Measurements from ENCODE around the gene C4orf50. TPM values are rescaled to one million over a fixed set of nuclear protein-coding genes. Genes with fewer than 3 reads are reported as not detected.

The C4orf50 gene
- total RNA-seq, 1 donor from 2014 or later, result not detected

- intact Hi-C loops (cut with DNase I), result no loop called here
- ATAC-seq (ENCODE audit: poor library complexity), result no peak
- DNase-seq, result no peak
These were observed 28.4 kb upstream of the C4orf50 start for GRCh38 chr4:6046526-6047129.

DNA sequence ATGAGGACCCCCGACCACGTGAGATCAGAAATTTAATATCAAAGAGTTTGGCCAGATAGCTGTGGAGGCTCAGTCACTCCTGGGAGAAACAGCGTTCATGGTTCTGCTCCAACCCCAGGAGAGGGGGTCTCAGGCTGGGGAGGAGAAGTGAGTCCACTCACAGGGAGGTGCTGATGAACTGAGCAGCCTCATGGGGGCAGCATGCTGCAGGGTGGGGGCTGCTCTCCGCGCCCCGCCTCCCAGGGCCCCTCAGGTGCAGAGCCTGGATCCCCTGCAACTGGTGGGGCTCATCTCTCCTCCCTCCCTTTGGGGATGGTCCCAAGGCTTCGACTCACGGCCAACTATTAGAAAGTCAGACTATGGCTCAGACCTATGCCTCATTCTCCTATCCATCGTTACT, 26.6 kb upstream of the C4orf50 start:
- intact Hi-C loops (cut with DNase I), result no loop called here
- DNase-seq (no peak), ATAC-seq (ENCODE audit: poor library complexity) (no peak)

- intact Hi-C loops (cut with DNase I), result no loop called here
- ATAC-seq (ENCODE audit: poor library complexity), result no peak
- no peak for DNase-seq
These were observed 26.0 kb upstream of the C4orf50 start for GRCh38 chr4:6044276-6044675.

DNA sequence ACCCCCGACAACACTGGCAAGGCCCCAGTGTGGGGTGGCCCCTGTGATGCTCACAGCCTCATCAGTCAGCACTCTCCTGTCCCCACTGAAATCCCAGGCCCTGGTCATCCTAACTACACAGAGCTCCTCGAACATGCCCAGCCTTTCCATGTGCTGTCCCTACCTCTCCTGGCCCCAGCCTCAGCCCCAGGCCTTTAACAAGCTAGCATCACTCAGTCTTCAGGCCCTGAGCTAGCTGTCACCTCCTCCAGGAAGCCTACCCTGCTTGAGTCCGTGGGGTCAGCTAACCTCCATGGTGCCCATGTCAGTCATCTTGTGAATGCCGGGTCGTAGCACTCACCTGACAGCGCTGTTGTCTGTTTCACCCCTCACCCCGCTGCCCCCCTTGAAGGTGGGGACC, 25.6 kb upstream of the C4orf50 start:
- intact Hi-C loops (cut with DNase I), result no loop called here
- DNase-seq, result no peak
- ATAC-seq (ENCODE audit: poor library complexity), result no peak

DNA sequence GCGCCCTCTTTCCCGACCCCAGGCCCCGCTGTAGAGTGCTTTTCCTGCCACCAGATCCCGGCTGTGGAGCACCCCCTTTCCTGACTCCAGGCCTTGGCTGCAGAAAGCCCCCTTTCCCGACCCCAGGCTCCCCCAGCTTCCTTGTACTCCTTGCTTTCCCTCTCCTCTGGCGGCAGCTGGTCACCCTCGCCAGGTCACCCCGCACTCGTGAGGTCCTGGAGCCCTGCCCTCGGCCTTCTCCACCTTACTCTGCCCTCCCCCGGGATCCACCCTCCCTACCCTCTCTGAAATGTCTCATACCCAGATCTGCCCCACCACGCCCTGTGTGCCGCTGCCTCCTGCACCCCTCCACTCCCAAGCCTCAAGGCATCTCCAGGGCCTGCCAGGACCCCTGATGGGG, 25.0 kb upstream of the C4orf50 start:
- ATAC-seq (ENCODE audit: poor library complexity), result no peak
- intact Hi-C loops (cut with DNase I), result no loop called here
- DNase-seq, result no peak

- intact Hi-C loops (cut with DNase I), result no loop called here
- ATAC-seq (ENCODE audit: poor library complexity) (no peak), DNase-seq (no peak)
These were observed 24.2 kb upstream of the C4orf50 start for GRCh38 chr4:6042293-6043063.

DNA sequence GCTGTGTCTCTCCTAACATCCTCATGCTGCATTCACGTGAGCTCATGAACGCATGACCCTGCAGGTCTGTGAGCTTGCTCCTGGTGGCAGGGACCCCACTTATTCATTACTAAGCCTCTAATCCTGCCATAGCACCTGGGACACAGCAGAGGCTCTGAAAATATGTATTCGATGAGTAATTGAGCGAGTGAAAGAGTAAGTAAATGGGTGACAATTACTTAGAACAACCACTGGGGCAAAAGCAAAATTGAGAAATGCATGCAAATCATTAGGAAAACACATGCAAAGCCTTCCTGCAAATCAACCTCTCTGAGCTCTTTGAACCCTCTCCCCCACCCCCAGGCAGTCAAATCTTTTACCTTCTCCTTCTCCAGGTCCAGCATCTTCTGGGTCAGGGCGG, 23.6 kb upstream of the C4orf50 start:
- intact Hi-C loops (cut with DNase I), result no loop called here

GRCh38 chr4:6038711-6039110, 20.5 kb upstream of the C4orf50 start:
- DNase-seq, result no peak
- intact Hi-C loops (cut with DNase I), result no loop called here
- ATAC-seq (ENCODE audit: poor library complexity), result no peak

More for the DNA sequence above, 23.6 kb upstream of the C4orf50 start:
- no peak for ATAC-seq (ENCODE audit: poor library complexity)
- DNase-seq, result no peak

DNA sequence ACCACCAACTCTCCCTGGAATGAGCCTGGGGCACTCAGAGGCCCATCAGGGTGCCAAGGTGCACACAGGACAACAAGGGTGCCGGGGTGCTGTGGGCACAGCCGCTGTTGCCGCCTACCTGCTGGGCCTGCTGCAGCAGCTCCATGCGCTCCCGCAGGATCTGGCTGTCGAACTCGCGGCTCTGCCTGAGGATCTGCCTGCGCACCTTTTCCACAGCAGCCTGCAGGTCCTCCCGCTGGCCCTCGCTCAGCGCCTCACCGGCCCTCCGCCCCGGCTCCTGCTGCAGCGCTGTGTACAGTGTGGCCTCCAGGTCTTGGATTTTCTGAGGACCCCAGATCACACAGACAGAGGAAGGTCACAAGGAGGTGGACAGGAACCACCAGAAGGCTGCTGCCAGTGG, 17.6 kb upstream of the C4orf50 start:
- ATAC-seq (ENCODE audit: poor library complexity) (no peak), DNase-seq (no peak)
- intact Hi-C loops (cut with DNase I), result no loop called here

DNA sequence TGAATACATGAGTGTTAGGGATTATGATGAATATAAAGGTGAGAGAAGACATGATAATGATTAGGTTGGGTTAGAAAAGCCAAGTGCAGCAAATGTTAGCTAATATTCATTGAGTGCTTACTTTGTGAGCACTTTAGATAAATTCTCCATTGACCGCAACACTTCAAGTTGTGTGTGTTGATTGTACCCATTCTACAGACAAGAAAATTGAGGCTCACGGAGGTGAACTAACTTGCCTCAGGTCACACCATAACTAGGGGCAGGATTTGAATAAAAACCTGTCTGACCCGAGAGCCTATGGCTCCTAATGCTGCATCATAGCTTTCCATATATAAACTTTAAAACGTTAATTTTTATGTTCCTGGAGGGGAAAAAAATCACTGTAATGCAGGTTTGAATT, 15.2 kb upstream of the C4orf50 start:
- DNase-seq, result no peak
- intact Hi-C loops (cut with DNase I), result no loop called here
- no peak for ATAC-seq (ENCODE audit: poor library complexity)

GRCh38 chr4:6032249-6033244, 14.3 kb upstream of the C4orf50 start:
- intact Hi-C loops (cut with DNase I), result no loop called here
- DNase-seq (no peak), ATAC-seq (ENCODE audit: poor library complexity) (no peak)

DNA sequence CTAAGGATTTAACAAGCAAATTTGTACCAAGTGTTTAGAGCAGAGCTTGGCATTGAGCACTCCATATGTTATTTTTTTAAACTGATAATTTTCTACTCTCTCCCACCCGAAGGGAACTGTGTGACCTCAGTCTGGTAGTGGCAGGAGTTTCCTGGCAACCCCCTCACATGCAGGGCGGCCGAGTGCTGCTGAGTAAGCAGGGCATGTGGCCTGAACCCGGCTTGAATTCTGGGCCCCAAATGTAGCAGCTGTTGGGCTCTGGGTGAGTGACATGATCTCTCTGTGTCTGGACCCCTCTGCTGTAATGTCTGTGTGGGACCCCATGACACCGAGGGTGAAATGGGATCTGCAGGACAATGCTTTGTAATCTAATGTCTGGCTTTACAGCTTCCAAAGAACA, 13.6 kb upstream of the C4orf50 start:
- DNase-seq (no peak), ATAC-seq (ENCODE audit: poor library complexity) (no peak)
- intact Hi-C loops (cut with DNase I), result no loop called here

DNA sequence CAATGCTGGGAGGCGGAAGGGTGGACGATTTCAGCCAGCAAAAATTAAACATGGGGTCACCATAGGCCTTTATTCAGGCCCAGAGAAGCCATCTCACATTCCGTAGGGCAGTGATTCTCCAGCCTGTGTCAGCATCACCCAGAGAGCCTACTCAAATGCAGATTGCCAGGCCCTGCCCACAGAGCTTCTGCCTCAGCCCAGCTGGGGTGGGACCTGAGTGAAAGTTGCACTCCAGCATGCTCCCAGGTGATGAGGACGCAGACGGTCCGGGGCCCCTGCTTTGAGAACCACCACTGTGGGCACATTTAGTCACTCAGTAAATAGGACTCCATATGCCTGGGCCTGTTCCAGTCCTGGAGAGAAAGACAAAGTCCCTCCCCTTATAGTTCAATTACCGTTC, 12.4 kb upstream of the C4orf50 start:
- ATAC-seq (ENCODE audit: poor library complexity) (no peak), DNase-seq (no peak)
- intact Hi-C loops (cut with DNase I), result no loop called here

- intact Hi-C loops (cut with DNase I), result no loop called here
- ATAC-seq (ENCODE audit: poor library complexity) (no peak), DNase-seq (no peak)
These were observed 11.0 kb upstream of the C4orf50 start for GRCh38 chr4:6029254-6029653.

GRCh38 chr4:6028168-6028567, 9.9 kb upstream of the C4orf50 start:
- intact Hi-C loops (cut with DNase I), result no loop called here
- no peak for ATAC-seq (ENCODE audit: poor library complexity)

GRCh38 chr4:6027392-6027791, 9.2 kb upstream of the C4orf50 start:
- intact Hi-C loops (cut with DNase I), result no loop called here
- ATAC-seq (ENCODE audit: poor library complexity), result no peak
- DNase-seq, result no peak

More at GRCh38 chr4:6028168-6028567, 9.9 kb upstream of the C4orf50 start:
- no peak for DNase-seq

DNA sequence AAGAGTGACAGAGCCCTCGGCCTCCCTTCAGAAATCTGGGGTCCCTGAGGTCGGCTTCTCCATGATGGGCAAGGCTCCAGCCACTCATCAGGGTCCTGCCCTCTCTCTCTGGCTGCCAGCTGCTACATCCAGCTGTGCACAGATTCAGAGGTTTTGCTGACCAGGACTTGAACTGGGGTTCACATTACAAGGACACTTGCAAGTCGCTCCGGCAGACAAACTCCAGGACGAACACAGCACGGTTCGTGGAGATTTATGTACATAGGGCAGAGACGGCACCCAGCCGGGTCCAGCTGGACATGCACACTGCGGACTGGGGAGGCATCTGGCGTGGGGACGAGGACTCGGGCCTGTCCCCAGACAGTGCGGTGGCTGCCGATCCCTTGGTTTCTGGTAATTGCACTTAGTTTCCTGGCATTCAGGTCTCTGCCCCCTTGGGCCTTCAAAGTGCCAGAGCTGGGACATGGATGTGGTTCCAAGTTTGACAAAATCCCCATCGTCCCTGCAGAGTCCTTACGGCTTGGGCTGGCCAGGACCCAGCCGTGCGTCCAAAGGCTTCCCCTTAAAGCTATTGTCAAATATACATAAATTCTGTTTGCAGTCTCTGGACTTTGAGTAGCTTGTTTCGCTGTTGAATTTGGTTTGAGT, 6.2 kb upstream of the C4orf50 start:
- DNase-seq, result no peak
- intact Hi-C loops (cut with DNase I), result no loop called here
- no peak for ATAC-seq (ENCODE audit: poor library complexity)

- intact Hi-C loops (cut with DNase I), result no loop called here
- ATAC-seq (ENCODE audit: poor library complexity), result no peak
- no peak for DNase-seq
These were observed 5.5 kb upstream of the C4orf50 start for GRCh38 chr4:6023731-6024130.

Measured in Right ventricle myocardium superior (tissue), 1 donor.